ENCODE results near the gene TRAF2.

DNA sequence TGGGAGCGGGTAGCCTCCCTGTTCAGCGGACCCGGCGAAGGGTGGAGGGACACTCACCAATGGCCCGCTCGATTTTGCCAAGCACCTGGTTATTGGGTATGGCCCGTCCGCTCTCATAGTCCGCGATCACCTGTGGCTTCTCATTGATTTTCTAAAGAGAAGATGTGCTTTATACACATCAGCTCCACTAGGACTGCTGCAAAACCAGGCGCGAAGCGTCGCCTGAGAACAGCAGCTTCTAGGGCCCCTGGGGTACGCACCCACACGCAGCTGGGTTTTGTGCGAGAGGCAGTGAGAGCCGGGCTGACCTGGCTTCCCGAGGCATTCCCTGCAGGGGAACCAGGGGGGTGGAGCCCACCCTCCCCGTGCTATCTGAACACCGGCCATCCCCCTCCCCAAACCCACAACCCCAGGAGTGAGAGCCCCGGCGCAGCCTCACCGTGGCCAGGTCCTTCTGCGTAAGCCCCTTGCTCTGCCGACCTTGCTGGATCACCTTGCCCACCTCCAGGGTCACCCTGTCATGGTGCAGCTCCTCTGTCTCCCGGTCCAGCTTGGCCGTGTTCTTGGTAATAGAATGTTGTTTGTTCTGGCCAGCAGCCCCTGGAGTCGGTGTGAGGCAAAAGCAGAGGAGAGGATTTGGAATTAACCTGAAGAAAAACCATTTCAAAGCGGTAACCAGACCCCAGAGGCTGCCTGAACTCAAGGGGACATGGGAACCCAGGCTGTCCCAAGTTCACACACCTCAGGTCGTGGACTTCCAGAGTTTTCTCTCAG lies 23.3 kb upstream of the TRAF2 start:
- no peak for TF ChIP-seq CEBPB (IDR thresholded peaks at IDR 0.05; ENCODE audit: borderline replicate concordance, low read depth, low read length)
- TF ChIP-seq U2AF2 (IDR thresholded peaks at IDR 0.05; ENCODE audit: low read depth, low read length), result no peak
- no peak for TF ChIP-seq HCFC1 (IDR thresholded peaks at IDR 0.05; ENCODE audit: low read depth, low read length)
- TF ChIP-seq HNRNPUL1 (IDR thresholded peaks at IDR 0.05; ENCODE audit: low read depth, low read length), result no peak
- TF ChIP-seq, protein P1, sequence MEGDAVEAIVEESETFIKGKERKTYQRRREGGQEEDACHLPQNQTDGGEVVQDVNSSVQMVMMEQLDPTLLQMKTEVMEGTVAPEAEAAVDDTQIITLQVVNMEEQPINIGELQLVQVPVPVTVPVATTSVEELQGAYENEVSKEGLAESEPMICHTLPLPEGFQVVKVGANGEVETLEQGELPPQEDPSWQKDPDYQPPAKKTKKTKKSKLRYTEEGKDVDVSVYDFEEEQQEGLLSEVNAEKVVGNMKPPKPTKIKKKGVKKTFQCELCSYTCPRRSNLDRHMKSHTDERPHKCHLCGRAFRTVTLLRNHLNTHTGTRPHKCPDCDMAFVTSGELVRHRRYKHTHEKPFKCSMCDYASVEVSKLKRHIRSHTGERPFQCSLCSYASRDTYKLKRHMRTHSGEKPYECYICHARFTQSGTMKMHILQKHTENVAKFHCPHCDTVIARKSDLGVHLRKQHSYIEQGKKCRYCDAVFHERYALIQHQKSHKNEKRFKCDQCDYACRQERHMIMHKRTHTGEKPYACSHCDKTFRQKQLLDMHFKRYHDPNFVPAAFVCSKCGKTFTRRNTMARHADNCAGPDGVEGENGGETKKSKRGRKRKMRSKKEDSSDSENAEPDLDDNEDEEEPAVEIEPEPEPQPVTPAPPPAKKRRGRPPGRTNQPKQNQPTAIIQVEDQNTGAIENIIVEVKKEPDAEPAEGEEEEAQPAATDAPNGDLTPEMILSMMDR (CRISPR knock-in tag; IDR thresholded peaks at IDR 0.05), result no peak
- no peak for TF ChIP-seq POLR2A (IDR thresholded peaks at IDR 0.05; ENCODE audit: insufficient read depth in 1 of 2, low read depth in 2 of 2, low read length in 2 of 2)
- TF ChIP-seq ZFX (CRISPR knock-in tag; IDR thresholded peaks at IDR 0.05; ENCODE audit: low read depth), result no peak
- TF ChIP-seq, protein P2, sequence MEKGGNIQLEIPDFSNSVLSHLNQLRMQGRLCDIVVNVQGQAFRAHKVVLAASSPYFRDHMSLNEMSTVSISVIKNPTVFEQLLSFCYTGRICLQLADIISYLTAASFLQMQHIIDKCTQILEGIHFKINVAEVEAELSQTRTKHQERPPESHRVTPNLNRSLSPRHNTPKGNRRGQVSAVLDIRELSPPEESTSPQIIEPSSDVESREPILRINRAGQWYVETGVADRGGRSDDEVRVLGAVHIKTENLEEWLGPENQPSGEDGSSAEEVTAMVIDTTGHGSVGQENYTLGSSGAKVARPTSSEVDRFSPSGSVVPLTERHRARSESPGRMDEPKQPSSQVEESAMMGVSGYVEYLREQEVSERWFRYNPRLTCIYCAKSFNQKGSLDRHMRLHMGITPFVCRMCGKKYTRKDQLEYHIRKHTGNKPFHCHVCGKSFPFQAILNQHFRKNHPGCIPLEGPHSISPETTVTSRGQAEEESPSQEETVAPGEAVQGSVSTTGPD (CRISPR knock-in tag; IDR thresholded peaks at IDR 0.05), result no peak
- TF ChIP-seq CHCHD3 (CRISPR knock-in tag; IDR thresholded peaks at IDR 0.05), result no peak
- TF ChIP-seq, protein P3, sequence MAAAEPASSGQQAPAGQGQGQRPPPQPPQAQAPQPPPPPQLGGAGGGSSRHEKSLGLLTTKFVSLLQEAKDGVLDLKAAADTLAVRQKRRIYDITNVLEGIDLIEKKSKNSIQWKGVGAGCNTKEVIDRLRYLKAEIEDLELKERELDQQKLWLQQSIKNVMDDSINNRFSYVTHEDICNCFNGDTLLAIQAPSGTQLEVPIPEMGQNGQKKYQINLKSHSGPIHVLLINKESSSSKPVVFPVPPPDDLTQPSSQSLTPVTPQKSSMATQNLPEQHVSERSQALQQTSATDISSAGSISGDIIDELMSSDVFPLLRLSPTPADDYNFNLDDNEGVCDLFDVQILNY (CRISPR knock-in tag; conservative IDR thresholded peaks at IDR 0.05), result no peak
- TF ChIP-seq NFE2L1 (CRISPR knock-in tag; IDR thresholded peaks at IDR 0.05; ENCODE audit: borderline replicate concordance), result no peak
- TF ChIP-seq ZNF24 (IDR thresholded peaks at IDR 0.05), result no peak
- TF ChIP-seq POLR2AphosphoS5 (IDR thresholded peaks at IDR 0.05; ENCODE audit: low read depth, low read length), result no peak
